ENCODE data around the gene ATF6. TPM values are rescaled to one million over a fixed set of nuclear protein-coding genes. Genes with fewer than 3 reads are reported as not detected.
A peak's percentile ranks its signal among the peaks of the same experiment; 100 is the strongest.

ATF6 gene
- total and polyA plus RNA-seq, 9 of the 15 experiments (the other 6 are each of a cell fraction or from before 2014, with no cell fraction given): 11.7 to 32.4 (median 20.4) TPM

DNA sequence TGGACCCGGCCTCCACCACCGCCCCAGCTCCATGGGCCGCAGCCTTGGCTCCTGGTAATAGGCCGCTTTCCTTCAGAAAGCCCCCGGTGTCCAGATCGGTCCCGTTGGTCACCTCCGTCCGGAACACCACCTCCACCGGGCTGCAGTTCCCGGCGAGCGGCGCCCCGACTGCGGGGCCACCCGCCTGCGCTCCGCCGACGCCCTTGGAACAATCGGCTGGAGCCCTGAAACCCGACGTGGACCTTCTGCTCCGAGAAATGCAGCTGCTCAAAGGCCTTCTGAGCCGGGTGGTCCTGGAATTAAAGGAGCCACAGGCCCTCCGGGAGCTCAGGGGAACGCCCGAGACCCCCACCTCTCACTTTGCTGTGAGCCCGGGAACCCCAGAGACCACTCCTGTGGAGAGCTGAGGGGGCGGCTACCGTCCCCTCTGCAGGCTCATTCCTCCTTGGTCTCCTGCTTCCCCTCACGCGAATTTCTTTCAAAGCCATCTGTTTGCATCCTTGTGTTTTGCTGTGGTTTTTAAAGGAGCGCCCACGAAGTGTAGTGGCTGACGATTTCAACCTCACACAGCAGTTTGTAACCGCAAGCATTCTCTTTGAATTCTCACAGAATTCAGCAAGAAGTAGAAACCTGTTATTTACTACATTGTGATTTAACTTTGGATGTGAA lies 38.7 kb upstream of the ATF6 start (continued):
- TF ChIP-seq, protein P1, sequence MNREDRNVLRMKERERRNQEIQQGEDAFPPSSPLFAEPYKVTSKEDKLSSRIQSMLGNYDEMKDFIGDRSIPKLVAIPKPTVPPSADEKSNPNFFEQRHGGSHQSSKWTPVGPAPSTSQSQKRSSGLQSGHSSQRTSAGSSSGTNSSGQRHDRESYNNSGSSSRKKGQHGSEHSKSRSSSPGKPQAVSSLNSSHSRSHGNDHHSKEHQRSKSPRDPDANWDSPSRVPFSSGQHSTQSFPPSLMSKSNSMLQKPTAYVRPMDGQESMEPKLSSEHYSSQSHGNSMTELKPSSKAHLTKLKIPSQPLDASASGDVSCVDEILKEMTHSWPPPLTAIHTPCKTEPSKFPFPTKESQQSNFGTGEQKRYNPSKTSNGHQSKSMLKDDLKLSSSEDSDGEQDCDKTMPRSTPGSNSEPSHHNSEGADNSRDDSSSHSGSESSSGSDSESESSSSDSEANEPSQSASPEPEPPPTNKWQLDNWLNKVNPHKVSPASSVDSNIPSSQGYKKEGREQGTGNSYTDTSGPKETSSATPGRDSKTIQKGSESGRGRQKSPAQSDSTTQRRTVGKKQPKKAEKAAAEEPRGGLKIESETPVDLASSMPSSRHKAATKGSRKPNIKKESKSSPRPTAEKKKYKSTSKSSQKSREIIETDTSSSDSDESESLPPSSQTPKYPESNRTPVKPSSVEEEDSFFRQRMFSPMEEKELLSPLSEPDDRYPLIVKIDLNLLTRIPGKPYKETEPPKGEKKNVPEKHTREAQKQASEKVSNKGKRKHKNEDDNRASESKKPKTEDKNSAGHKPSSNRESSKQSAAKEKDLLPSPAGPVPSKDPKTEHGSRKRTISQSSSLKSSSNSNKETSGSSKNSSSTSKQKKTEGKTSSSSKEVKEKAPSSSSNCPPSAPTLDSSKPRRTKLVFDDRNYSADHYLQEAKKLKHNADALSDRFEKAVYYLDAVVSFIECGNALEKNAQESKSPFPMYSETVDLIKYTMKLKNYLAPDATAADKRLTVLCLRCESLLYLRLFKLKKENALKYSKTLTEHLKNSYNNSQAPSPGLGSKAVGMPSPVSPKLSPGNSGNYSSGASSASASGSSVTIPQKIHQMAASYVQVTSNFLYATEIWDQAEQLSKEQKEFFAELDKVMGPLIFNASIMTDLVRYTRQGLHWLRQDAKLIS (CRISPR knock-in tag; IDR thresholded peaks at IDR 0.05): peak; percentile 61; the same call in 1 of the 2 replicates
- TF ChIP-seq HDAC3 (IDR thresholded peaks at IDR 0.05; ENCODE audit: borderline replicate concordance, partially characterized antibody): no peak
- TF ChIP-seq MYBL2 (IDR thresholded peaks at IDR 0.05; ENCODE audit: low read depth): no peak
- no peak for TF ChIP-seq MYBL2 (CRISPR knock-in tag; IDR thresholded peaks at IDR 0.05; ENCODE audit: borderline replicate concordance)
- no peak for TF ChIP-seq MYNN (IDR thresholded peaks at IDR 0.05)
- TF ChIP-seq MYNN (CRISPR knock-in tag; IDR thresholded peaks at IDR 0.05): no peak
- no peak for TF ChIP-seq NFIX (CRISPR knock-in tag; IDR thresholded peaks at IDR 0.05; ENCODE audit: low read depth)
- TF ChIP-seq, protein P2, sequence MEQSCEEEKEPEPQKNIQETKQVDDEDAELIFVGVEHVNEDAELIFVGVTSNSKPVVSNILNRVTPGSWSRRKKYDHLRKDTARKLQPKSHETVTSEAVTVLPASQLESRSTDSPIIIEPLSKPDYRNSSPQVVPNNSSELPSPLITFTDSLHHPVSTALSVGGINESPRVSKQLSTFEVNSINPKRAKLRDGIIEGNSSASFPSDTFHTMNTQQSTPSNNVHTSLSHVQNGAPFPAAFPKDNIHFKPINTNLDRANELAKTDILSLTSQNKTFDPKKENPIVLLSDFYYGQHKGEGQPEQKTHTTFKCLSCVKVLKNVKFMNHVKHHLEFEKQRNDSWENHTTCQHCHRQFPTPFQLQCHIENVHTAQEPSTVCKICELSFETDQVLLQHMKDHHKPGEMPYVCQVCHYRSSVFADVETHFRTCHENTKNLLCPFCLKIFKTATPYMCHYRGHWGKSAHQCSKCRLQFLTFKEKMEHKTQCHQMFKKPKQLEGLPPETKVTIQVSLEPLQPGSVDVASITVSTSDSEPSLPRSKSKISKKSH (CRISPR knock-in tag; IDR thresholded peaks at IDR 0.05): no peak
- no peak for TF ChIP-seq HOXB6 (CRISPR knock-in tag; IDR thresholded peaks at IDR 0.05; ENCODE audit: borderline replicate concordance)
- TF ChIP-seq NFE2 (IDR thresholded peaks at IDR 0.05; ENCODE audit: low read depth): no peak
- no peak for TF ChIP-seq FOXJ3 (CRISPR knock-in tag; IDR thresholded peaks at IDR 0.05)
- TF ChIP-seq, protein P3, sequence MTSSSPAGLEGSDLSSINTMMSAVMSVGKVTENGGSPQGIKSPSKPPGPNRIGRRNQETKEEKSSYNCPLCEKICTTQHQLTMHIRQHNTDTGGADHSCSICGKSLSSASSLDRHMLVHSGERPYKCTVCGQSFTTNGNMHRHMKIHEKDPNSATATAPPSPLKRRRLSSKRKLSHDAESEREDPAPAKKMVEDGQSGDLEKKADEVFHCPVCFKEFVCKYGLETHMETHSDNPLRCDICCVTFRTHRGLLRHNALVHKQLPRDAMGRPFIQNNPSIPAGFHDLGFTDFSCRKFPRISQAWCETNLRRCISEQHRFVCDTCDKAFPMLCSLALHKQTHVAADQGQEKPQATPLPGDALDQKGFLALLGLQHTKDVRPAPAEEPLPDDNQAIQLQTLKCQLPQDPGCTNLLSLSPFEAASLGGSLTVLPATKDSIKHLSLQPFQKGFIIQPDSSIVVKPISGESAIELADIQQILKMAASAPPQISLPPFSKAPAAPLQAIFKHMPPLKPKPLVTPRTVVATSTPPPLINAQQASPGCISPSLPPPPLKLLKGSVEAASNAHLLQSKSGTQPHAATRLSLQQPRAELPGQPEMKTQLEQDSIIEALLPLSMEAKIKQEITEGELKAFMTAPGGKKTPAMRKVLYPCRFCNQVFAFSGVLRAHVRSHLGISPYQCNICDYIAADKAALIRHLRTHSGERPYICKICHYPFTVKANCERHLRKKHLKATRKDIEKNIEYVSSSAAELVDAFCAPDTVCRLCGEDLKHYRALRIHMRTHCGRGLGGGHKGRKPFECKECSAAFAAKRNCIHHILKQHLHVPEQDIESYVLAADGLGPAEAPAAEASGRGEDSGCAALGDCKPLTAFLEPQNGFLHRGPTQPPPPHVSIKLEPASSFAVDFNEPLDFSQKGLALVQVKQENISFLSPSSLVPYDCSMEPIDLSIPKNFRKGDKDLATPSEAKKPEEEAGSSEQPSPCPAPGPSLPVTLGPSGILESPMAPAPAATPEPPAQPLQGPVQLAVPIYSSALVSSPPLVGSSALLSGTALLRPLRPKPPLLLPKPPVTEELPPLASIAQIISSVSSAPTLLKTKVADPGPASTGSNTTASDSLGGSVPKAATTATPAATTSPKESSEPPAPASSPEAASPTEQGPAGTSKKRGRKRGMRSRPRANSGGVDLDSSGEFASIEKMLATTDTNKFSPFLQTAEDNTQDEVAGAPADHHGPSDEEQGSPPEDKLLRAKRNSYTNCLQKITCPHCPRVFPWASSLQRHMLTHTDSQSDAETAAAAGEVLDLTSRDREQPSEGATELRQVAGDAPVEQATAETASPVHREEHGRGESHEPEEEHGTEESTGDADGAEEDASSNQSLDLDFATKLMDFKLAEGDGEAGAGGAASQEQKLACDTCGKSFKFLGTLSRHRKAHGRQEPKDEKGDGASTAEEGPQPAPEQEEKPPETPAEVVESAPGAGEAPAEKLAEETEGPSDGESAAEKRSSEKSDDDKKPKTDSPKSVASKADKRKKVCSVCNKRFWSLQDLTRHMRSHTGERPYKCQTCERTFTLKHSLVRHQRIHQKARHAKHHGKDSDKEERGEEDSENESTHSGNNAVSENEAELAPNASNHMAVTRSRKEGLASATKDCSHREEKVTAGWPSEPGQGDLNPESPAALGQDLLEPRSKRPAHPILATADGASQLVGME (CRISPR knock-in tag; IDR thresholded peaks at IDR 0.05): no peak
- TF ChIP-seq CXXC5 (CRISPR knock-in tag; IDR thresholded peaks at IDR 0.05): no peak; the same call in none of the 2 replicates
